ENCODE results near the gene ENDOV.

DNA sequence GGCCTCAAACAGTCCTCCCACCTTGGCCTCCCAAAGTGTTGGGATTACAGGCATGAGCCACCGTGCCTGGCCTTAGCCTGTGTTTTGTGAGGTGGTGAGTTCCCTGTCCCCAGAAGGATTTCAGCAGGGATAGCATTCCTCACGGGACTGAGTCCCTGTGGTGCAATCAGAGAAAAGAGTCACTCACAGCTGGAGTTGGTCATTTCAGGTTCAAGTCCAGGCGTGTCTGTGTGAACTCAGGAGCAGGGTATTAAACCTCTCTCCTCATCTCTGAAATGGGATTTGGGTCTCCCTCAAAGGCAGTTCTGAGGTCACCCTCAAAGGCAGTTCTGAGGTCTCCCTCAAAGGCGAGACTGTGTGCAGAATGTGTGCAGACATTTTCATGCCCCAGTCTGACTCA is 32.8 kb downstream of the ENDOV start:
- TF ChIP-seq POLR2A (IDR thresholded peaks at IDR 0.05) (no peak), EP300 (IDR thresholded peaks at IDR 0.05) (no peak)
- TF ChIP-seq, protein P1, sequence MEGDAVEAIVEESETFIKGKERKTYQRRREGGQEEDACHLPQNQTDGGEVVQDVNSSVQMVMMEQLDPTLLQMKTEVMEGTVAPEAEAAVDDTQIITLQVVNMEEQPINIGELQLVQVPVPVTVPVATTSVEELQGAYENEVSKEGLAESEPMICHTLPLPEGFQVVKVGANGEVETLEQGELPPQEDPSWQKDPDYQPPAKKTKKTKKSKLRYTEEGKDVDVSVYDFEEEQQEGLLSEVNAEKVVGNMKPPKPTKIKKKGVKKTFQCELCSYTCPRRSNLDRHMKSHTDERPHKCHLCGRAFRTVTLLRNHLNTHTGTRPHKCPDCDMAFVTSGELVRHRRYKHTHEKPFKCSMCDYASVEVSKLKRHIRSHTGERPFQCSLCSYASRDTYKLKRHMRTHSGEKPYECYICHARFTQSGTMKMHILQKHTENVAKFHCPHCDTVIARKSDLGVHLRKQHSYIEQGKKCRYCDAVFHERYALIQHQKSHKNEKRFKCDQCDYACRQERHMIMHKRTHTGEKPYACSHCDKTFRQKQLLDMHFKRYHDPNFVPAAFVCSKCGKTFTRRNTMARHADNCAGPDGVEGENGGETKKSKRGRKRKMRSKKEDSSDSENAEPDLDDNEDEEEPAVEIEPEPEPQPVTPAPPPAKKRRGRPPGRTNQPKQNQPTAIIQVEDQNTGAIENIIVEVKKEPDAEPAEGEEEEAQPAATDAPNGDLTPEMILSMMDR (IDR thresholded peaks at IDR 0.05): no peak

All from ovary (tissue), 3 donors.